Gastrocnemius medialis (tissue), 4 donors: ENCODE measurements around the gene CEP170B. TPM values are rescaled to one million over a fixed set of nuclear protein-coding genes. Genes with fewer than 3 reads are reported as not detected.

Experiments
- ATAC-seq, 2 donors: fragments of 150-250 bp; one replicate each; pipeline ENCODE4 v1.9.1; 2016
- DNase-seq, 2 donors: peaks; one replicate each; pipeline ENCODE4 v3.0.0-alpha.2; 2019
- H3K27ac ChIP-seq, 4 donors: fragments of 200-600 bp; sonication (generic); 1 replicate in 1 of 4; 2 replicates in 3 of 4; pipeline ENCODE4 v1.5.1; 2016 to 2018; ENCODE audit warnings: mild to moderate bottlenecking in 2 of 4, moderate library complexity in 1 of 4
- H3K27me3 ChIP-seq, 3 donors: fragments of 200-600 bp; sonication (generic) in 2 of 3; 1 replicate in 1 of 3; 2 replicates in 2 of 3; pipeline versions ENCODE4 v1.5.1 to v1.6.0; 2016 to 2019; ENCODE audit warnings: mild to moderate bottlenecking in 1 of 3, moderate library complexity in 1 of 3
- H3K36me3 ChIP-seq, 2 donors: fragments of 200-600 bp; sonication (generic) in 1 of 2; one replicate each; pipeline ENCODE4 v1.5.1; 2017 to 2018
- H3K4me1 ChIP-seq, 2 donors: fragments of 200-600 bp; sonication (generic) in 1 of 2; one replicate each; pipeline ENCODE4 v1.5.1; 2016 to 2017; ENCODE audit warnings: mild to moderate bottlenecking in 2 of 2
- H3K4me3 ChIP-seq, 4 donors: fragments of 200-600 bp; sonication (generic) in 3 of 4; 1 replicate in 1 of 4; 2 replicates in 3 of 4; pipeline ENCODE4 v1.5.1; 2016 to 2019; ENCODE audit warnings: mild to moderate bottlenecking in 2 of 4
- H3K9me3 ChIP-seq, 3 donors: fragments of 200-600 bp; sonication (generic) in 2 of 3; 1 replicate in 1 of 3; 2 replicates in 2 of 3; pipeline ENCODE4 v1.5.1; 2016 to 2019
- POLR2A ChIP-seq, 2 donors: fragments of 450-650 bp; IDR thresholded peaks; one replicate each; pipeline ENCODE4 v1.6.1; 2017; ENCODE audit warnings: antibody characterized with exemption in 2 of 2, mild to moderate bottlenecking in 2 of 2, moderate library complexity in 2 of 2
- in situ Hi-C, 4 donors: fragments of 200-750 bp; cut with MboI; loops; one replicate each; pipeline versions ENCODE4 v1.15.0 to v1.8.0; 2017; ENCODE audit warnings: low sequenced_read_pairs in 4 of 4
- intact Hi-C: fragments of 100-400 bp; cut with DNase I; formaldehyde crosslinking; loops from one replicate; pipeline ENCODE4 v1.15.1; 2023; ENCODE audit warnings: low total_unique reads
- total RNA-seq, 4 donors: library from RNA; depleted of rRNA; stranded (reverse); fragments of >200 nt; gene quantifications; one replicate each; pipeline versions ENCODE4 v1.1.0 to v1.2.3, GENCODE V29; 2016
- TF ChIP-seq, protein P1 (sequence below), 5 experiments: fragments of 450-650 bp in 3 of 5; fragments of 200-600 bp in 2 of 5; sonication (generic) in 2 of 5; IDR thresholded peaks in 4 of 5; conservative IDR thresholded peaks in 1 of 5; 1 replicate in 4 of 5; 2 replicates in 1 of 5; pipeline ENCODE4 v1.5.1; 2016 to 2019; ENCODE audit warnings: antibody characterized with exemption in 5 of 5, mild to moderate bottlenecking in 3 of 5, moderate library complexity in 3 of 5

CEP170B gene
- total RNA-seq, 4 donors from 2014 or later, result 4.5 to 13.0 (median 7.1) TPM

GRCh38 chr14:104858811-104859426, 6.1 kb upstream of the CEP170B start:
- DNase-seq, result no peak
- H3K36me3 ChIP-seq, result no peaks in the 10 kb centered on the region
- no peaks in the 10 kb centered on the region for H3K4me1 ChIP-seq
- intact Hi-C loops (no loop called here), in situ Hi-C loops (no loop called here)
- no peaks in the 10 kb centered on the region for H3K9me3 ChIP-seq
- no peak overlapping the region for H3K27ac ChIP-seq
- ATAC-seq, result no peak
- peaks cover 3 to 5% (median 5%) of the 10 kb centered on the region in 3 donors for H3K27me3 ChIP-seq
- H3K4me3 ChIP-seq, result no peak overlapping the region
- no peak for TF ChIP-seq POLR2A (IDR thresholded peaks at IDR 0.05)
- TF ChIP-seq, protein P1, sequence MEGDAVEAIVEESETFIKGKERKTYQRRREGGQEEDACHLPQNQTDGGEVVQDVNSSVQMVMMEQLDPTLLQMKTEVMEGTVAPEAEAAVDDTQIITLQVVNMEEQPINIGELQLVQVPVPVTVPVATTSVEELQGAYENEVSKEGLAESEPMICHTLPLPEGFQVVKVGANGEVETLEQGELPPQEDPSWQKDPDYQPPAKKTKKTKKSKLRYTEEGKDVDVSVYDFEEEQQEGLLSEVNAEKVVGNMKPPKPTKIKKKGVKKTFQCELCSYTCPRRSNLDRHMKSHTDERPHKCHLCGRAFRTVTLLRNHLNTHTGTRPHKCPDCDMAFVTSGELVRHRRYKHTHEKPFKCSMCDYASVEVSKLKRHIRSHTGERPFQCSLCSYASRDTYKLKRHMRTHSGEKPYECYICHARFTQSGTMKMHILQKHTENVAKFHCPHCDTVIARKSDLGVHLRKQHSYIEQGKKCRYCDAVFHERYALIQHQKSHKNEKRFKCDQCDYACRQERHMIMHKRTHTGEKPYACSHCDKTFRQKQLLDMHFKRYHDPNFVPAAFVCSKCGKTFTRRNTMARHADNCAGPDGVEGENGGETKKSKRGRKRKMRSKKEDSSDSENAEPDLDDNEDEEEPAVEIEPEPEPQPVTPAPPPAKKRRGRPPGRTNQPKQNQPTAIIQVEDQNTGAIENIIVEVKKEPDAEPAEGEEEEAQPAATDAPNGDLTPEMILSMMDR (IDR thresholded peaks at IDR 0.05 in 4 of 5, conservative IDR thresholded peaks at IDR 0.05 in 1 of 5), result no peak

DNA sequence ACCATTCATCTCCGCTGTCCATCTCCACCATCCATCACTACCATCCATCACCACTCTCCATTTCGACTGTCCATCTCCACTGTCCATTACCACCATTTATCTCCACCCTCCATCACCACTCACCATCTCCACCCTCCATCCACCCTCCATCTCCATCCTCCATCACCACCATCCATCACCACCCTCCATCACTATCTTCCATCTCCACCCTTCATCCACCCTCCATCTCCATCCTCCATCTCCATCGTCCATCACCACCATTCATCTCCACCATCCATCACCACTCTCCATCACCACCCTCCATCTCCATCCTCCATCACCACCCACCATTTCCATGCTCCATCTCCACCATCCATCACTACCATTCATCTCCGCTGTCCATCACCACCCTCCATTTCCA, 5.2 kb upstream of the CEP170B start:
- in situ Hi-C loops (no loop called here), intact Hi-C loops (no loop called here)

DNA sequence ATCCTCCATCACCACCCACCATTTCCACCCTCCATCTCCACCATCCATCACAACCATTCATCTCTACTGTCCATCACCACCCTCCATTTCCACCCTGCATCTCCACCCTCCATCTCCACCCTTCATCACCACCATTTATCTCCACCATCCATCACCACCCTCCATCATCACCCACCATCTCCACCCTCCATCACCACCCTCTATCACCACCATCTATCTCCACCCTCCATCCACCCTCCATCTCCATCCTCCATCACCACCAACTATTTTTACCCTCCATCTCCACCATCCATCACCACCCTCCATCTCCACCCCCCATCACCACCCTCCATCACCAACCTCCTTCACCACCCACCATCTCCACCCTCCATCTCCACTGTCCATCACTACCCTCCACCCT, 4.7 kb upstream of the CEP170B start:
- Histone ChIP-seq H3K4me1 (peaks cover 5 to 6% of the 10 kb centered on the region in 2 donors), H3K4me3 (no peak overlapping the region), H3K36me3 (no peaks in the 10 kb centered on the region), H3K27ac (no peak overlapping the region), H3K9me3 (no peaks in the 10 kb centered on the region), H3K27me3 (peaks cover 12 to 14% (median 13%) of the 10 kb centered on the region in 3 donors)
- DNase-seq, result no peak
- TF ChIP-seq, protein P1 (IDR thresholded peaks at IDR 0.05 in 4 of 5, conservative IDR thresholded peaks at IDR 0.05 in 1 of 5), result no peak
- intact Hi-C loops, result no loop called here
- no peak for ATAC-seq
- in situ Hi-C loops, result no loop called here

More for the DNA sequence above, 5.2 kb upstream of the CEP170B start:
- Histone ChIP-seq H3K9me3 (no peaks in the 10 kb centered on the region), H3K27ac (no peak overlapping the region), H3K4me1 (peaks cover 5 to 6% of the 10 kb centered on the region in 2 donors), H3K27me3 (peaks cover 12 to 14% (median 13%) of the 10 kb centered on the region in 3 donors), H3K36me3 (no peaks in the 10 kb centered on the region), H3K4me3 (no peak overlapping the region)
- DNase-seq (no peak), ATAC-seq (no peak)
- TF ChIP-seq, protein P1 (IDR thresholded peaks at IDR 0.05 in 4 of 5, conservative IDR thresholded peaks at IDR 0.05 in 1 of 5), result no peak
- TF ChIP-seq POLR2A (IDR thresholded peaks at IDR 0.05), result no peak

GRCh38 chr14:104863131-104863862, 1.8 kb upstream of the CEP170B start:
- Histone ChIP-seq H3K27me3 (peaks cover 13 to 16% (median 14%) of the 10 kb centered on the region in 3 donors), H3K27ac (no peak overlapping the region), H3K9me3 (no peaks in the 10 kb centered on the region), H3K36me3 (no peaks in the 10 kb centered on the region), H3K4me1 (peaks cover 14 to 17% of the 10 kb centered on the region in 2 donors), H3K4me3 (no peak overlapping the region)
- in situ Hi-C loops, result no loop called here
- TF ChIP-seq, protein P1 (IDR thresholded peaks at IDR 0.05 in 4 of 5, conservative IDR thresholded peaks at IDR 0.05 in 1 of 5), result no peak
- TF ChIP-seq POLR2A (IDR thresholded peaks at IDR 0.05), result no peak
- DNase-seq (no peak), ATAC-seq (no peak)
- intact Hi-C loops, result no loop called here
